ENCODE data around the gene TBX5. TPM values are rescaled to one million over a fixed set of nuclear protein-coding genes. Genes with fewer than 3 reads are reported as not detected.
A peak's percentile ranks its signal among the peaks of the same experiment; 100 is the strongest.

The TBX5 gene
- total and polyA plus RNA-seq, 2 experiments from 2014 or later = 0.21 TPM; not detected in 1

GRCh38 chr12:114414031-114414865 is 8.3 kb upstream of the TBX5 start (continued):
- no peak for TF ChIP-seq CTCF (conservative IDR thresholded peaks at IDR 0.05; ENCODE audit: low read depth in 2 of 2)
- TF ChIP-seq ETS1 (IDR thresholded peaks at IDR 0.05) = no peak

- Histone ChIP-seq H3F3A (replicated peaks; ENCODE audit: low read depth) (peaks cover 30% of the 10 kb centered on the region; the same call in 1 of the 2 replicates), H3K9me2 (ENCODE audit: insufficient read depth) (no peaks in the 10 kb centered on the region), H3K27ac (ENCODE audit: low read depth) (no peak overlapping the region), H3K27me3 (ENCODE audit: insufficient read depth) (peaks cover 100% of the 10 kb centered on the region), H3K36me3 (ENCODE audit: insufficient read depth) (no peaks in the 10 kb centered on the region), H3K4me1 (ENCODE audit: insufficient read depth) (peaks cover 66% of the 10 kb centered on the region), H3K4me3 (peak overlapping the region; percentile 50), H2AFZ (no peak overlapping the region), H3K4me2 (peak overlapping the region; percentile 82), H4K20me1 (replicated peaks; ENCODE audit: insufficient read depth) (peaks cover 37% of the 10 kb centered on the region), H3K79me2 (replicated peaks; ENCODE audit: insufficient read depth) (no peaks in the 10 kb centered on the region)
- Mint-ChIP-seq H3K4me3 (peak overlapping the region; percentile 44; the same call in 2 of the 3 replicates), H3K9me3 (no peaks in the 10 kb centered on the region), H3K27me3 (ENCODE audit: insufficient read depth, low read depth, poor library complexity) (peaks cover 99% of the 10 kb centered on the region), H3K27ac (no peak overlapping the region), H3K36me3 (ENCODE audit: low read depth) (no peaks in the 10 kb centered on the region), H3K4me1 (peaks cover 45% of the 10 kb centered on the region)
- peak; percentile 48 for DNase-seq (ENCODE audit: low spot score)
- ATAC-seq = no peak; the same call in 2 of the 3 replicates
- TF ChIP-seq ZNF462 (CRISPR knock-in tag; IDR thresholded peaks at IDR 0.05) = no peak
- TF ChIP-seq EZH2 (IDR thresholded peaks at IDR 0.05; ENCODE audit: low read depth, unreplicated experiment) = peak; percentile 91
Observed at GRCh38 chr12:114412825-114413749, 7.1 kb upstream of the TBX5 start.
